HG03280 (cell line): ENCODE data around the gene TNS1.

Experiments used
- ATAC-seq: cut with Tn5 transposase; IDR thresholded peaks from one replicate; pipeline ENCODE4 v1.9.1; 2021; ENCODE audit warnings: mild to moderate bottlenecking, moderate library complexity; ENCODE audit not compliant: unreplicated experiment

Gene TNS1

DNA sequence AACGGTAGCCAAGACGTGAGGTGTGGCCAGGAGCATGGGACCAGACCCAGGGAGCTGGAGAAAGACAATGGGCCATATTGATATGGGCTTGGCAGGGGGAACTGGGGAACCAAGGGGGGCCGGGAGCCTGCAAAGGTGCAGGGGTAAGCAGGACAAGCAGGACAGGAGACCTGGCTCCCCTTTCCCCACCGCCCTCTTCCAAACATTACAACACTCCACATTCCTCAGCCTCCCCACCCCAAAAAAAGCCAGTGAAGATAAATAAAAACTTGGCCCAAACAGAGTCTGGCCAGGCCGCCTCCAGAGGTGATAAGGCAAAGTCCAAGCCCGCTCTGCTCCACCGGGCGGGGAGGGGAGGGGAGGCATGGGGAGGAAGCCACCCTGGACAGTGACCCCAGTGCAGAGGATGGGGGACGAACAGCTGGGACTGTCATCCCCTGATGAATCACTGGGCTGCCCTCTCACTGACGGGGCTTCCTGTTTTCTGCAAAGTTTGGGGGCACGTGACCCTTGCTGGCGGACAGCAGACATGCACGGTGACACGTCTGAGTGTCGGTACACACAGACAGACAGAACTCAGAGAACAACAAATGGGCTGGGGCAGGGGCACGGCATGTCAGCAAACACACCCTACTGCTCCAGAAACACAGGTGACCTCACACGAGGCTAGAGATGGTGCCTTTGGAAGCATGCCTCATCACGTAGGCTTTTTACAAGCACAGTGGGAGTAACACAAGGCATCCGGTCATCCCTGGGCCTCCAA lies 100.2 kb downstream of the TNS1 start:
- ATAC-seq = no peak

DNA sequence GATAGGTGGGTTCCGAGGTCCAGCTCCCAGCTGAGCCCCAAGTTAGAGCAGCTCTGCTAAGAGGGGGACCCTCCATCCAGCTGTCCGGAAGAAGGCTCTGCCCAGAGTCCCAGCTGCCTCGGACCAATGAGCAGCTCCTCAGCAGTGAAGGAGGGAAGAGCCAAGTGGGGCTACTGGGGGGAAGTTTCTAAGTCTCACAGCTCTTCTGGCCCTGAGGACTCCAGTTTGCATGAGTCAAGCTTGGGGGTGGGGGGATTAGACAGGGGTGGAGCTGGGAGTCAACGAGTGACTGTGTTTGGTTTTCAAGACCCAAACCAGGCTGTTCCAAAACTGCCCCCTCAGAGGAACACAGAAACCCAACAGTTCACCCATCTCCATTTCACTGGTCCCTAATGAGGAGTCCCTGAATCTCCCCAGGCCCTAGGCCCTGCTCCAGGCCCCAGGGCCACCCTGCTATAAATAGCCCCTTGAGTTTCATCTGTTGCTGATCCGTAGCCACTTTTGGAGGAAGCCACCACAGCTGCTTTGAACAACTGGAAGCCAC lies 100.9 kb downstream of the TNS1 start:
- ATAC-seq = no peak

DNA sequence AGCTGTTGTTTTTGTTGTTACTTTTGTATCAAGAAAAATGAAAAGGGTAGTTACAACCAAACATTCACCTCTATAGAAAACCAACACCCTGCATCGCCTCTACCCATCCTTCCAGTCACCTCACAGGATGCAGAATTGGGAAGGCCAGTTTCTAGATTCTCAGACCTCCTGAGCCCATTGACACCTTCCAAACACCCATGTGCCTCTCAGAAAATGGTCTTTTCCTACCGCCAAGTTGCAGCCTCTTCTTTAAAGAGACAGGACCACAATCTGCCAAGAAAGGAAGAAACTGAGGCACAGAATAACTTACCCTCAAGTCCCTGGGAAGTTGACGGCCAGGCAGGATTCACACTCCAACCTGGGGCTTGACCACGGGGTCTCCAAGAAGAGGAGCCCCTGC lies 101.4 kb downstream of the TNS1 start:
- no peak for ATAC-seq

DNA sequence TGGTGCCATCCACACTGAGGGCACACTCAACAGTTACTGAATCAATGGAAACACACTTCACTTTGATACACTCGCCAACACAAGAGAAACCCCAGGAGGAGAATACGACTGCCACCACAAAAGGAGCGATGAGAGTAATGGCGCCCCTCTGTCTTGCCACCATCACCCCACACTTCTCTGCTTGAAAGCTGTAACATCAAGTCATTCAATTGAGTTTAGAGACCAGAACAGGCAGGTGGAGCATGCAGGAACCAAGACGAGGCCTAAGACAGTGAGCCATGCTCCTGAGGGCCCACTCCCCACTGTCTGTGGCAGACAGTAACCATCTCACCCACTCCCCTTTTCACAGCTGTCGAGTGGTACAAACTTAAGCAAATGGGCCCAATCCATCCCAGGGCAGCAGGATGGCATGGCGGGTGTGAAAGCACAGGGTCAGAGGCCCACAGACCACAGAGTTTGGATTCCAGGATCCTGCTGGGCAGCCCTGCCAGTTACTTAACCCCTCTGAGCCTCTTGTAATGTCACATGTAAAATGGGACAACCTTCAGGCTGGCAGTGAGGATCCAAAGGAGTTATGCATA lies 101.9 kb downstream of the TNS1 start:
- no peak for ATAC-seq

DNA sequence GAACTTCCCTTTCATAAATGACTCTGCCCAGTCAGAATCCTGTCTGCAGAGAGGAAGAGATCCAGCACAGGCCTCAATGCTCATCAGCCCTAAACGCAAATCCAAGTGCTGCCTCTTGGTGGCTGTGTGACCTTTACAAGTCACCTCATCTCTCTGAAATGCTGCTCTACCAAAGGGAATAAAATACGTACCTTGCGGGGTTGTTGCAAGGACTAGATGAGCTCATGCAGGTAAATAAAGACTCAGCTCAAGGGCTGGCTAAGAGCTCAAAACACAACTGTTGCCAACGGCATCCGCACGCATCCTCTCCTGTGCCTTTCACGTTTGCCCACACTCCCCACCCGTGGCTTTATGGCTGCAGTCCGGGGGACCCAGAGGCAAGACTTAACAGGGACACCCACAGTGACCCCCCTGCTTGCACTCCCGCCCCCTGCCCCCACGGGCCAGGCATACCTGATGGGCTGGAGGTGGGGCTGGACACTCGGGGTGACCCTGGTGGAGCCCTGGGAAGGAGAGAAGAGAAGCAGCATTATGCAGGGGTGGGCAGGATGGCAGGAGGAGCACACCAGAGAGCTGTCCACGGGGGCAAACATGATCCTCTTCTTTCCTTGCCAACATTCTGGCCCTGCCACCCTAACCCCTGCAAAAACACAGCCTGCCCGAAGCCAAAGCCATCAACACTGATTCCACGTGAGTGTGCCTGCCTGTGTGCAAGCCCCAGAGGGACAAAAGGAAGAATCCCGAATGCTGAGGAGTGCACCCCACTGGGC lies 102.6 kb downstream of the TNS1 start:
- no peak for ATAC-seq

DNA sequence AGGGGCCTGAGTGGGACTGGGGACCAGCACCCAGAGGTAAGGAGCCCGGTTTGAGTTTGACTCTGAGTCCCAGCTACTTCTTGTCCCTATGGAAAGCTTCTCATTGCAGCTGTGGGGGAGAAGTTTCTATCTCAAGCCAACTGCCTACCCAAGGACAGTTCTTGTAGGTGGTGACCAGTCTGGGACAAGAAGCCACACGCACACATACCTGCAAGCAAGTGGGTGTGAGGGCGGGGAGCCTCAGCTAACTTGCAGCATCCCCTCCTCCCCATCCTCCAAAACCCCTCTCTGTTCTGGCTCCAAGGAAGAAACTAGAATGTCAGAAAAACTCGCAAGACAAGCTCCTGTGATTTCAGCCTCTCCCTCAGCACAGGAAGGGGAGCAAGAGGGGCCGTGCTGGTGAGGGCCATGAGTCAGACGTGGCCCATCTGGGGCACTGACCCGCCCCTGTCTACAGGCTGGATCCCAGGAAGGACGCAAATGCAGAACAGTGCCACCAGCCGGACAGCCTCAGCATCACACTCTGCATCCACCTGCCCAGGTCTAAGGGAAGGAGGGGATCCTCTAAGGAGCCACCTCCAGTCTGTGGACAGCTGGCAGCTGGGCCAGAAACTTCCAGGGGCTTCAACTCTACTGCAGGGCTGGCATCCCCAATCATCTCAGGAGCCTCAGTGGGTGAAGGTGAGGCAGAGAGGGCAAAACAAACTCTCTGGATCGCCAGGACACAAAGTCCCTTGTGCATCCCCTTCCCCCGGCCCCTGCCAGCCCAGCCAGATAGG lies 103.4 kb downstream of the TNS1 start:
- ATAC-seq = peak; percentile 69

DNA sequence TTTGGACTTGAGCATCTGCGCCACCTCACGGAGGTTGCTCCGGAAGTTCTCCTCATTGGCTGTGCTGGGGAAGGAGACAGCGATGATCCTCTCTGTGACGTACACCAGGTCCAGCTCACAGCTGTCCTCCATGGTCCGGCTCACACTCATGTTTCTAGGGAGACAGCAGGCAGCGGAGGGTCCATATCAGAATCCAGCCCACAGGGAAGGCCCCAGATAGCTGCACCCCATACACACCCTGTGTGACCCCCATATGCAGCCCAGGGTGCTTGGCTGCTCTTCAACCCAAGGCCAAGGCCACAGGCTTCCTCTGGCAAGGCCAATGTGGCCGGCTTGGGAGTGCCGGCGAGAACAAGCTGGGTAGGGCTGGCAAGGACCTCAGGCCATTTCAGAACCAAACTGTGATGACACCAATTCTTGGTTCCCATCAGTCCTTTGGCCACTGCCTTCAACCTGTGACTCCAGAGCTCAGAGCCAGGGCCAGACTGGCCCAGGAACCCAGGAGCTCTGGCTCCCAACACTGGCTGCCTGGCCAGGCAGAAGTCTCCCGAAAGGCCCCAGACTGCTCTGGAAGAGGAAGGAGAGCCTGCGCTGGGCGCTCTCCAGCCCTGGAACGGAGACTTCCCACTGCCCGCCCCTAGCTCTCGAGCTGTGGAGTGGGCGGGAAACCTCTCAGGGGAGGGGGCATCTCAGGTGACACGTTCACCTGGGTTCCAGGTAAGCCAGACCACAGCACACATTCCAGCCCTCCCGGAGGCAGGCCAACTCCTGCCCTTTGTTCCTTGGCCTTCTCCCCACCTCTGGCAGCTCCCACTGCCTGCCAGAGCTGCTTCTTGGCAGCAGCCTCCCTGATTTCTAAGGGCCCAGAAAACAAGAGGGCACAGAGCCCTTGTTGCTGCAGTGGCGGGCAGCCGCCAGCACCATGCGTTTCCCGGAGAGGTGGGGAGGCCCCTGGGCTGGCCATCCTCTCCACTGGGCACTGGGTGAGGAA lies 104.7 kb downstream of the TNS1 start:
- no peak for ATAC-seq

DNA sequence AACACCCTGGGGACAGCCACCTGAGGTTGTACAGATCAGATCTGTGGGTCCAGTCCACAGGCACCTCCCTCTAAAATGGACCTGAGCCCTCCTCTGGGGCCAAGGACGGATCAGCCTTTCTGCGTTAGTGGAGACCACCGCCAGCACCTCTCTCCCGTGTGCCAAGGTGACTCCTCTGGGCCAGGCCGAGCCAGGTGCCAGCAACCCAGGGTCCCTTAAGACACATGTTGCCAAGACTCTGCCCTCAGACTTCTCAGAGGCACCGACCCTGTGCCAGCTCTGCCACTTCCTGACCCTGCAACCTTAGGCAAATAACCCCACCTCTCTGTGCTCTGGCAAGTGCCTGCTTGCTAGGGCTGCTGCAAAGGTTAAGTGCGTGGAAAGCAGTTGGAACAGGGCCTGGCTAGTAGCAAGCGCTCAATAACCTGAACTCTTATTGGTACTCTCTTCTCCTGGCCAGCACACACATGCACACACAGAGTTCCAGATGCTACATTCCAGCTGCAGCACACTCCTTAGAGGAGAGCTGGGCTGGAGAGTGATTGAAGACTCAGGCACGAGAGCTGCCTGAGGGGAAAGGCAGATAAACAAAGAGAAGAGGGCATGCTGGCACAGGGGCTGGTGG lies 105.6 kb downstream of the TNS1 start:
- no peak for ATAC-seq

DNA sequence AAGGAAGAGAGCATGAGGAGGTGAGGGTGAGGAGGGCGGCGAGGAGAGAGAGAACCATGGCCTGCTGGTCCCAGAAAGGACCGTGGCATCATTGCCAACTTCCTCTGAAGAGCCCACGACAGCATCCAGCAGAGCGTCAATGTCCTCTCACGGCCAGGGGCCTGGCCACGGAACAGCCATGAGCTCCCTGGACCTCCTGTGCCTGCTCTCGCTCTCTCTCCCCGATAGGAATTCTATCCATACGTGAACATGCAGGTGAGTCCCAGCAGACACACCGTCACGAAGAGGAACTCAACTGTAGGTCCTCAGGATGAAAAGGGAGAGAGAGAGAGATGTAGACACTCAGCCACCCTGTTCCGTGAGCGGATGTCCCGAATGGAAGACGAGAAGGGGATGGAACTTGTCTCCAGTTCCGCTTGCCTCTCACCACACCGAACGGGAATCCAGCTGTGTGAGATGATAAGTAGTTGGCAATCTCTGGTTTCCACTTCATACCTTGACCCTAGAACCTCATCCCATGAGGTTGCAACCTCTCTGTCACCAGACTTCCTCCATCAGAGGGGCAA lies 107.6 kb downstream of the TNS1 start:
- ATAC-seq = no peak

DNA sequence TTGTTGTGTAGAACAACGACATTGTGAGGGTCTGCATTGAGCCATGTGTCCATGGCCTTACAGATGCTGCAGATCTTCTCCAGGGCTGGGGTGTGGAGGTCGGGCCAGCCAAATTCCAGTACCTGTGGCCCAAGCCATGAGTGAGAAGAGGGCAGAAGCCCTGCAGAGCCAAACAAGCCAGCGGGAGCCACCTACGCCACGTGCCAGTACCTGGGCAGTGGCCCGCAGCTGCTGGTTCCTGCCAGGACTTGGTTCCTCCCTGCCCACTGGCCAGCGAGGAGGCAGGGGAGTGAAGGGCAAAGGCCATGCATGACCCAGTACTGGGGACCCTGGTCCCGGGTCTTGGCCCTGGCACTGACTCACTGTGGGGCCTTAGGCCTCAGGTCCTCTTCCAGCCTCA lies 109.4 kb downstream of the TNS1 start:
- no peak for ATAC-seq

DNA sequence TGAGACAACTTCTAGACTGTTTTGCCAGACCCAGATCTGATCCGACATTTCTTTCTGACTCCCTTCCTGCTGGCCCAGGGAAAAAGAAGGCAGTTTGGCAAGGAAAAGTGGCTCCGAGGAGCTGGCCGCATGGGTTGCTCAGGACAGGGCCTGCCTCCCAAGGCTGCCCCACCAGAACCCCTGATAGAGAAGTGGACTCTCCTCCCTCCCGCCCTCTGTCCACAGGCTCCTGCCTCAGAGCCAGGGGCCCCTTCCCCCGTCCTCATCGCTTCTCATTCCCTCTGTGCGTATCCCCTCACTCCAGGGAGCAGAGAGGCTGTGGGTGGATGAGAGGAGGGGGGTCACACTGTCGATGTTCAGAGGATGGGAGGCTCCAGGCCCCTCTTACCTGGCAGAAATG lies 110.2 kb downstream of the TNS1 start:
- ATAC-seq = no peak

DNA sequence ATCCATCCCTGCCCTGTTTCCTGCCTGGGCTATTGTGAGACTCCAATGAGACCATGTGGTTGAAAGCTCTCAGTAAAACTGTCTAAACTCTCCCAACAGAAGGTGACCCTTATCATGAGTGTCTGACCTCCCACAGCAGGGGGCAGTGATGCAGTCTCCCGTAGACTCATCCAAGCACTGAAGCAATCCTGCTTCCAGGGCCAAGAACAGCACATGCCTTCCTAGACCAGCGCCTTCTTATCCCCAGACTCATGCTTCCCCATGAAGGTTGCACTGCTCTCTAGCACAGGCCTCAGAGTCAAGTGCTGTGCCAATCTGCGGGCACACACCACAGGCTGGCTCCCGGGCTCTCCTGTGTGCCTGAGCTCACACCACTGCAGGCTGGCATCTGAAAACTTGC lies 112.3 kb downstream of the TNS1 start:
- no peak for ATAC-seq

DNA sequence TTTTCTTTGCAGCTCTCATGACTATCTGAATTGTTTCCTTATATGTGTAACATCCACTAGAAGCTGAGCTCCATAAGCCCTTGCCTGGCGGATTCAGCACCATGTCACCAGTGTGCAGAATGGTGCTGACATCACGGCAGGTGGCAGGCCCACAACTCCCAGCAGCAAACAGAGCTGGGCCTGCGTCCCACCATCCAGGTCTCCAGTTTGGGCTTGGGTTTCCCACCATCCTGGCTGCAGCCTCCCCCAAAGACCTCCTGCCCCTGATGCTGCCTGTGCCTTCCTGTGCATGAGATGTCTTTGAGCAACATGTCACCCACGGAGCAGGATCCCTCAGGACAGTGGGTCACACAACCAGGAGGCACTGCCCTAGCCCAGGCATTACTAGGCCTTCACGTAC lies 113.1 kb downstream of the TNS1 start:
- no peak for ATAC-seq

DNA sequence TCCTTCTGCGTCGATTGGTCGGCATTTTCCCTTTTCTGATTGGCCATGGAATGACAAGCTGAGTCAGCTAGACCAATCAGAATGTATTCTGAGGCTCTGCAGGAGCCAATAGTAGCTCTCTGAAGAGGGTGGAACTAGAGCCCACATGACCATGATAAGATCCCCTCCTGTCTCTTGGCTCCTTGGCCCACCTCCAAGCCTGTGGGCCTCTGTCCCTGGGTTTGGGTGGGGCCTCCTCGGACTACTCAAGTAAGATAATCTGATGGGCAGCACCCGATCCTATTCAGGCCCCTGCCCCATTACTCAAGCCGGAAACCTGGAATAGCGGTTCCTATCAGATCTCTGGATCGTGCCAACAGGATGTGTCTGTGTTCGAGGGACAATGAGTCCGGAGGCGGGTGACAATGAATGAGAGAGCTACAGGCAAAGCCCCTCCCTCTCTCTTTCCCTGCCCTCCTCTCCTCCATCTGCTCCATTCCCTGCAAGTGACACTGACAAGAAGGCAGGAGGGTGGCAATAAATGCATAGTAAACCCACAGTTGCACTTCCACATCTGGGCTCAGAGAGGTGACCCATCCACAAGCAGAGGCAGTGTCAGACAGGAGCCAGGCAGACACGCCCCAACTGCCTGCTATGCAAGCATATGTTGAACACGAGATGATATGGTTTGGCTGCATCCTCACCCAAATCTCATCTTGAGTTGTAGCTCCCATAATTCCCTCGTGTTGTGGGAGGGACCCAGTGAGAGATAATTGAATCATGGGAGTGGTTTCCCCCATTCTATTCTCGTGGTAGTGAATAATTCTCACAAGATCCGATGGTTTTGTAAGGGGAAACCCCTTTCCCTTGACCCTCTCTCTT lies 114.7 kb downstream of the TNS1 start:
- ATAC-seq = no peak

DNA sequence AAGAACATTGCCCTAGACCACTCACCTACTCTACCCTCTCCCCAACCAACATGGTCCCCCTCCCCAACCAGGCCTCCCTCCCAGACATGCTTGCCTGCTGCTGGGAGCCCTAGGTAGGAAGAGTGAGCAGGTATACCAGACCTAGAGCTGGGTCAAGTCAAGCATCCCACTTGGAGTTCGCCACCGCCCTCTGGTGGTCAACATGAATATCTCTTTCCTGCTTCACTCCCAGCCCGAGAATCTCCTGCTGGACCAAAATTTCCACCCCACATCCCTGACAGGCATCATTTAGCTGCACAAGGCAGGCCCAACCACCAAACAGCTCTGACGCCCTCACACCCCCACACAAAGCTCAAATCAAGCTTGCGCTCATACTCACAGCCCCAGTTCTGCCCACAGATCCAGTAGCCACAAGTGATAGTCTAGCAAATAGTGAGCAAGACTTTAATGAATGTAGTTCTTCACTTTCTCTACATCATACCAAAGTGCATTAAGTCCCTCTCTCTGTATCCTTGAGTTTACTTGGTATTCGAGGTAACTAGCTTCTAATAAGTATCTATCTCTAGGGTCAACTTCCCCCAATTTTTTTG lies 116.0 kb downstream of the TNS1 start:
- no peak for ATAC-seq

DNA sequence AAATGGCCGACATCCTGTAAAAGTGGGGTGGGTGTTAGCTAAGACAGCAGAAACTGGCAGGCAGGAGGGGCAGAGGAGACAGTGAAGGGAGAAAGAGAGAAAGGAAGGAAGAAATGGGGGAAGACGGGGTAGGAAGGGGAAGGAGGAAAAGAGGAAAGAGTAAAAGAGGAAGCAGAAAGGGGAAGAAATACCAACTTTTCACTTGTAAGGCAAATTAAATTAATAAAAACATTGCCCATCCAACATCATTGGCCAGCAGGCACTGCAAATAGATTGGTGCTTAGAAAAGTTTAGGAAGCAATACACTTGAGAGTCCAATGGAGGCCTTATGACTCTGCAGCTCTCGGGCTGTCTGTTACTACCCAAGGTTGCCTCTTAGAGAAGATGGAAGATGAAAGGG lies 116.7 kb downstream of the TNS1 start:
- ATAC-seq = no peak

DNA sequence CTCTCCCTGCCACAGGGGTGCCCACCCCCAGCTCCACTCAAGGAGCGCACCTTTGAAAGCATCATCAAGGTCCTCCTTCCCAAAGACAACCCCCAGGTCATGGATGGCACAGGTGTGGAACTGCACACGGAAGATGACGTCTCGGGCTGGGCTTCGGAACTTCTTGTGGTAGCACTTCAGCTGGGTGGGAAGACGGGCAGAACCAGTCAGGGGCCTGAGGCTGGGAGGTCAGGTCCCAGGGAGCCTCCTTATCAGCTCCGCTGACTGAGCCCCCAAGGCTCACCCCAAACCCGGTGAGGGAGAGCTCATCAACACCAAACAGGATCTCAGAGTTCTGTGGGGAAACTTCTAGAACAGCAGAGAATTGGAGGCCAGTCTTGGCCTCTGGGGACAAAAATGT lies 117.8 kb downstream of the TNS1 start:
- ATAC-seq = no peak

DNA sequence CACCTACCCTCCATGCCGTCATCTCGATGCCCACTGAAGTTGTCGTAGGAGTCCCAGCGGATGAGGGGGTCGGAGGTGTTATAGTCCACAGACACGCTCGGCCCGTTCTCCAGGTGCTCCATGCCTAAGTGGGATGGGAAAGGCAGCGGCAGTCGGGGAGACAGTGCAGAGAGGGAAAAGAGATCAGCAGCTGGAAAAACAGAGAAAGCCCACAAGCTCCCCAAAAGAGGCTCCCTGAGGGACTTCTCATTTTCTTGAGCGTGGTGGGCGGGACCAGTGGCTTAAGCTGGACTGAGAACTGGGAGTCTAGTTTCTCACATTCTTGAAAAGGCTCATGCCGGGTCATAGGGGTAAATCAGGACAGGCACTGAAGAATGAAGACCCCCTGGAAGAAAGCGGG lies 121.9 kb downstream of the TNS1 start:
- no peak for ATAC-seq
